NOMO-1 (cell line): ENCODE measurements around the gene GRIPAP1.
"Not testable (repeated sequence)": the region's sequence is repeated elsewhere in the genome, so short reads cannot be mapped to it uniquely, and the experiment has no call there.

Experiments
- DNase-seq, 2 experiments: peaks; one replicate each; lab custom pipeline; 2025; ENCODE audit not compliant: unreplicated experiment in 2 of 2; lab: John Stamatoyannopoulos, UW

The GRIPAP1 gene

GRCh38 chrX:48997865-48998264 is 4.2 kb downstream of the GRIPAP1 start:
- no peak for DNase-seq

GRCh38 chrX:48997455-48997854 is 4.6 kb downstream of the GRIPAP1 start:
- DNase-seq = no peak

- DNase-seq = no peak
These were observed 5.1 kb downstream of the GRIPAP1 start for GRCh38 chrX:48996969-48997368.

- DNase-seq = no peak
These were observed 9.7 kb downstream of the GRIPAP1 start for GRCh38 chrX:48992341-48992740.

- no peak for DNase-seq
These were observed 12.6 kb downstream of the GRIPAP1 start for GRCh38 chrX:48989483-48989882.

- DNase-seq = no peak
These were observed 18.2 kb downstream of the GRIPAP1 start for GRCh38 chrX:48983896-48984295.

- no peak for DNase-seq
These were observed 19.0 kb downstream of the GRIPAP1 start for GRCh38 chrX:48983081-48983480.

- no peak for DNase-seq
These were observed 20.9 kb downstream of the GRIPAP1 start for GRCh38 chrX:48981178-48981577.

- not testable (repeated sequence) for DNase-seq
These were observed 21.7 kb downstream of the GRIPAP1 start for GRCh38 chrX:48980341-48980740.

GRCh38 chrX:48978226-48978625 is 23.8 kb downstream of the GRIPAP1 start:
- DNase-seq = no peak

GRCh38 chrX:48976086-48976485 is 26.0 kb downstream of the GRIPAP1 start:
- no peak for DNase-seq

- DNase-seq = no peak
These were observed 26.5 kb downstream of the GRIPAP1 start for GRCh38 chrX:48975541-48975940.

- no peak for DNase-seq
These were observed 27.0 kb downstream of the GRIPAP1 start for GRCh38 chrX:48975041-48975440.

GRCh38 chrX:48974574-48974973 is 27.5 kb downstream of the GRIPAP1 start:
- no peak for DNase-seq

- DNase-seq = no peak
These were observed 28.0 kb downstream of the GRIPAP1 start for GRCh38 chrX:48974033-48974432.

- DNase-seq = peak; percentile 10
These were observed 29.6 kb downstream of the GRIPAP1 start for GRCh38 chrX:48972220-48973164.

- no peak for DNase-seq
These were observed 30.5 kb downstream of the GRIPAP1 start, which contains the start of gene KCND1 for GRCh38 chrX:48971249-48972219. Gene KCND1 (minus strand): TSS chrX:48971844. CDS start chrX:48970271, 1,573 bp downstream.

- no peak for DNase-seq
These were observed 32.6 kb downstream of the GRIPAP1 start for GRCh38 chrX:48969471-48969870.

- no peak for DNase-seq
These were observed 33.7 kb downstream of the GRIPAP1 start for GRCh38 chrX:48968377-48968776.

GRCh38 chrX:48966796-48967579 is 35.1 kb downstream of the GRIPAP1 start:
- DNase-seq = no peak
